ENCODE results near the gene MACF1.

MACF1 gene

GRCh38 chr1:39317111-39317510 is 112.6 kb downstream of the MACF1 start:
- DNase-seq, result no peak

- no peak for DNase-seq
Observed at GRCh38 chr1:39317910-39318633, 113.6 kb downstream of the MACF1 start.

- no peak for DNase-seq
Observed at GRCh38 chr1:39321979-39322378, 117.5 kb downstream of the MACF1 start.

- DNase-seq, result no peak
Observed at GRCh38 chr1:39322431-39322830, 117.9 kb downstream of the MACF1 start.

- no peak for DNase-seq
Observed at GRCh38 chr1:39324888-39325287, 120.4 kb downstream of the MACF1 start.

- DNase-seq, result no peak
Observed at GRCh38 chr1:39326836-39327235, 122.3 kb downstream of the MACF1 start.

- no peak for DNase-seq
Observed at GRCh38 chr1:39328095-39328494, 123.6 kb downstream of the MACF1 start.

GRCh38 chr1:39328586-39329121 is 124.2 kb downstream of the MACF1 start:
- no peak for DNase-seq

- DNase-seq, result no peak
Observed at GRCh38 chr1:39331647-39332046, 127.2 kb downstream of the MACF1 start.

- DNase-seq, result no peak
Observed at GRCh38 chr1:39332291-39332690, 127.8 kb downstream of the MACF1 start.

- no peak for DNase-seq
Observed at GRCh38 chr1:39332828-39333227, 128.3 kb downstream of the MACF1 start.

GRCh38 chr1:39333296-39333695 is 128.8 kb downstream of the MACF1 start:
- no peak for DNase-seq

- no peak for DNase-seq
Observed at GRCh38 chr1:39335216-39335615, 130.7 kb downstream of the MACF1 start.

GRCh38 chr1:39337067-39337466 is 132.6 kb downstream of the MACF1 start:
- DNase-seq, result no peak

- DNase-seq, result no peak
Observed at GRCh38 chr1:39342776-39343175, 138.3 kb downstream of the MACF1 start.

GRCh38 chr1:39344394-39345154 is 140.1 kb downstream of the MACF1 start:
- DNase-seq, result no peak

- no peak for DNase-seq
Observed at GRCh38 chr1:39346872-39347271, 142.4 kb downstream of the MACF1 start.

GRCh38 chr1:39348278-39348677 is 143.8 kb downstream of the MACF1 start:
- DNase-seq, result no peak

- no peak for DNase-seq
Observed at GRCh38 chr1:39352881-39353280, 148.4 kb downstream of the MACF1 start.

- no peak for DNase-seq
Observed at GRCh38 chr1:39354572-39354971, 150.1 kb downstream of the MACF1 start.

- DNase-seq, result no peak
Observed at GRCh38 chr1:39358491-39358890, 154.0 kb downstream of the MACF1 start.

- DNase-seq, result no peak
Observed at GRCh38 chr1:39359028-39359570, 154.6 kb downstream of the MACF1 start.

- no peak for DNase-seq
Observed at GRCh38 chr1:39360731-39361130, 156.2 kb downstream of the MACF1 start.

- DNase-seq, result no peak
Observed at GRCh38 chr1:39361446-39361845, 157.0 kb downstream of the MACF1 start.

All from stimulated activated CD4-positive, alpha-beta T cell treated with anti-CD3 and anti-CD28 coated beads, Interleukin-12 subunit alpha, Interleukin-12 subunit beta, amount 100 ng/mL, for 4 hours (primary cell).